SH-SY5Y (cell line): ENCODE measurements around the gene STRIP2.

Experiments used
- GATA2 ChIP-seq: IDR thresholded peaks from 2 replicates; pipeline ENCODE4 v1.6.1; 2011; ENCODE audit warnings: mild to moderate bottlenecking, low read depth, low read length
- GATA3 ChIP-seq: IDR thresholded peaks from 2 replicates; pipeline ENCODE4 v1.6.1; 2011; ENCODE audit warnings: low read depth, mild to moderate bottlenecking, low read length, moderate library complexity

DNA sequence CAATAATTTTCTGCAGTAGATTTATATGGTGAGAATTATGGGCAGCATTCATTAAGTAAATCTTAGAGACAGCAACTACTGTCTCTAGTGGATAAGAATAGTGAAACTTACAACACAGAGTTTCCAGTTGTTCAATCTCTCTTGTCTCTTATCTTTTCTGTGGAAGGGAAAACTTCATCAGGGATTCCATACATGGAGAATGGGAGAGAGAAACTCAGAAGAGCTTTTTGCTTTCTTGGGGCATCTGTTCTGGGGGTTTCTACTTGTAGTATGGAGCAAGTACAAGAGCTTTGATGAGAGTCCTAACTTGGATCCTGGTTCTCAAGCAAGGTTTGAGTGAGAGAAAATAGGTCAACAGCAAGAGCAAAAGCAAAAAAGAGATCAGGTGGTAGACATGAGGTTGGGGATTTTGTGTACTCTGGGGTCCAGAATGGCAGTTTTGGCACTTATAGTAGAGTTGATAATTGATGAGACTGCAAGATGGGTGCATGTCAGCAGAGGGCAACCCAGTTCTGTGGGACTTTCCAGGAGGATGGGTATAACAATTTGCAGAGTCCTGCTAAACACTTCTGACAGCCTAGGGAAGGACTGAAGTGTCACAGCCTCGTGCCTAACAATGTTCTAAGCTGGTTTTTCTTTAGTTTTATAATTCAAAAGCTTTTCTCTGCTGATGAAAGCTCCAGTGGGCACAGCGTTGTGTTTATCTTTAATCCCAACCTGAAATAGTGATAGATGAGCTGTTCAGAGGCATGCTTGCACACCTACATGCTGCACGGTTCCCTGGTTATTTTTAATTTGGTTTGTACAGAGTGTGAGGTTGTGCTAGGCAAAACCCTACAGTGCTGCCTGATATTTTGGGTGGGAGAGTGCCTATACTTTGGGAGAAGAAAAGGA, 32.0 kb upstream of the STRIP2 start:
- TF ChIP-seq GATA2: no peak
- no peak for TF ChIP-seq GATA3
